G401 (cell line): Measurements from ENCODE around the gene DMAC2. TPM values are rescaled to one million over a fixed set of nuclear protein-coding genes. Genes with fewer than 3 reads are reported as not detected.
"Not testable (repeated sequence)": the region's sequence is repeated elsewhere in the genome, so short reads cannot be mapped to it uniquely, and the experiment has no call there.

ENCODE experiments used
- DNase-seq: peaks from one replicate; pipeline ENCODE4 v3.0.0-alpha.2; 2015; ENCODE audit warnings: low spot score
- in situ Hi-C: cut with HindIII; loops from 2 replicates; pipeline ENCODE4 v1.10.0; 2016; ENCODE audit warnings: low sequenced_read_pairs, mixed read lengths
- total RNA-seq: library from RNA; depleted of rRNA; stranded (reverse); fragments of >200 nt; shearing (Covaris generic); gene quantifications from 2 replicates; pipeline ENCODE4 v1.2.3, GENCODE V29; 2014

DMAC2 gene
- total RNA-seq, 1 experiment from 2014 or later: 82.2 TPM

DNA sequence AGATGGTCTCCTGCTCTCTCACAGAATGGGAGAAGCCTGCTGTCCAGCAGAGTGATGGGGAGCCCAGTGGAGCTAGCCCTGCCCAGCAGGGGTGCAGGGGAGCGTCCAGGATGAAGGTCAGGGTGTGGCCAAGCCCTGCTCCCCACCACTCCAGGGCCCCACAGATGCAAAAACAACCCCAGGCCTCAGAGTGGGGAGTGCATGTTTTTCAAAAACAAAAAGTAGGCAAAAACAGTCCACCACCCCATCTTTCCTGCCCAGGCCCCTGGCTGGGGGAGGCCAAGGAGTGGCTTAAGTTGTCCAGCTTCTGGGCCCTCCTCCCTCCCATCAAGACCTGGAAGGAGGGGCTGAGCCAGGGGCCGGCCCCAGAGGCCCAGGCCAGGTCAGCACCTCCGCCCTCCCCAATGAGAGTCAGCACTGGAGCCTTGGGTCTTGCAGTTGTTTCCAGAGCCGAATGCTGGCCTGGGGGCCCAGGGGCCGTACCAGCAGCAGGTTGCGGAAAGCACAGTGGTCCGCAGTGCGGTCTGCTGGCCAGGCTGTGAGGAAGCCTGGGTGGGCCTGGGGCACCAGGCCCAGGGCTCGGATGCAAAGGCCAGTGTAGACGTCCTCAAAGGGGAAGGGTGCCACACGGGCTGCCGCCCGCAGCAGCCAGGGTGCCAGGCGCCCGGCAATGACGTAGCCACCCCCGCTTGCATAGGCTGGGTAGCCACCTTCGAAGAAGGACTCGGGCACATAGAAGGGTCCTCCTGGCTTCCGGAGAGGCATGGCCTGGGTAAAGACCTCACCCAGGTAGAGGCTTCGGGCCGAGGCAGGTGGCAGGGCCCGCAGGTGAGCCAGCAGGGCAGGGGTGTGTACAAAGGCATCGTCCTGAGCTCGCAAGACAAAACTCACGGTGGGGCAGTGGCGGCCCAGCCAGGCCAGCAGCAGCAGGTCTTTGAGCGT is 14.3 kb downstream of the DMAC2 start:
- in situ Hi-C loops: no loop called here
- DNase-seq: no peak

DNA sequence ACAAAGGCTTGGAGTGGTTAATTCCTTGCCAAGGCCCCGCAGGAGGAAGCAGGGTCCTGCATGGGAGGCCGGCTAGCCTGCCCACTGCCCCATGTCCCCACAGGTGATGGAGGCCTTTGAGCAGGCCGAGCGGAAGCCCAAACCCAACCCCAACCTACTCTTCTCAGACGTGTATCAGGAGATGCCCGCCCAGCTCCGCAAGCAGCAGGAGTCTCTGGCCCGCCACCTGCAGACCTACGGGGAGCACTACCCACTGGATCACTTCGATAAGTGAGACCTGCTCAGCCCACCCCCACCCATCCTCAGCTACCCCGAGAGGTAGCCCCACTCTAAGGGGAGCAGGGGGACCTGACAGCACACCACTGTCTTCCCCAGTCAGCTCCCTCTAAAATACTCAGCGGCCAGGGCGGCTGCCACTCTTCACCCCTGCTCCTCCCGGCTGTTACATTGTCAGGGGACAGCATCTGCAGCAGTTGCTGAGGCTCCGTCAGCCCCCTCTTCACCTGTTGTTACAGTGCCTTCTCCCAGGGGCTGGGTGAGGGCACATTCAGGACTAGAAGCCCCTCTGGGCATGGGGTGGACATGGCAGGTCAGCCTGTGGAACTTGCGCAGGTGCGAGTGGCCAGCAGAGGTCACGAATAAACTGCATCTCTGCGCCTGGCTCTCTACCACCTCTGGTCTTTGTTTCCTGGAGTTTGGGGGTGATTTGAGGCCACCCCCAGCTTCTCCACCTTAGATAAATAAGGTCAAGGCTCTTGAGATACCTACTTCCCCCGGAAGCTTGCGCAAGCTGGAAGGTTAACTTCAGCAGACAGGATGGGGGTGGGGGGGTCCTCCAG is 15.2 kb downstream of the DMAC2 start:
- DNase-seq: no peak
- in situ Hi-C loops: no loop called here

DNA sequence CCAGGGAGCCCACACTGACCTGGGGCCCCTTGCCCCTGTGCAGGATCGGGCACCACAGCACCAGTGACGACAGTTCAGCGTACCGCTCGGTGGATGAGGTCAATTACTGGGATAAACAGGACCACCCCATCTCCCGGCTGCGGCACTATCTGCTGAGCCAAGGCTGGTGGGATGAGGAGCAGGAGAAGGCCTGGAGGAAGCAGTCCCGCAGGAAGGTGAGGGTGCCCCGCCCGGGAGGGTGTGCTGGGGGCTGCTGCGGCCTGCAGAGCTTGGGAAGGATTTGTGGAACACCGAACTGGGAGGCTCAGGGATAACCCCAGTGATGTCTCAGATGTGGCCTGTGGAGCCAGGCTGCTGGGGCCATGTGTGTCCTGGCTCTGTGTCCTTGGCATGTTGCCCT is 16.8 kb downstream of the DMAC2 start:
- DNase-seq: no peak
- in situ Hi-C loops: no loop called here

DNA sequence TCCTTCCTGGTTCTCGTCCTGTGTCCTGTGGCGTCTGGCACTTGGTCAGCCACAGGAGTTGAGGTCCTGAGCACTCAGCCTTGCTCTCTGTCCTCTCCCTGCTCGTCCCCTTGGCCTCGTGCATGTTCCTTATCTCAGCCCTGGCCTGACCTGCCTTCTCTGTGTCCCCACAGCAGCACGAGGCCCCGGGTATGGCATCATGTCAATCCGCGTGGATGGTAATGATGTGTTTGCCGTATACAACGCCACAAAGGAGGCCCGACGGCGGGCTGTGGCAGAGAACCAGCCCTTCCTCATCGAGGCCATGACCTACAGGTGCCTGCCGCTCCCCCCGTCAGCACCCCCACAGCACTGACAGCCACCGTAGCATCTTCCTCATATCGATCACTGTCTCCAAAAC is 17.3 kb downstream of the DMAC2 start:
- in situ Hi-C loops: no loop called here
- no peak for DNase-seq

DNA sequence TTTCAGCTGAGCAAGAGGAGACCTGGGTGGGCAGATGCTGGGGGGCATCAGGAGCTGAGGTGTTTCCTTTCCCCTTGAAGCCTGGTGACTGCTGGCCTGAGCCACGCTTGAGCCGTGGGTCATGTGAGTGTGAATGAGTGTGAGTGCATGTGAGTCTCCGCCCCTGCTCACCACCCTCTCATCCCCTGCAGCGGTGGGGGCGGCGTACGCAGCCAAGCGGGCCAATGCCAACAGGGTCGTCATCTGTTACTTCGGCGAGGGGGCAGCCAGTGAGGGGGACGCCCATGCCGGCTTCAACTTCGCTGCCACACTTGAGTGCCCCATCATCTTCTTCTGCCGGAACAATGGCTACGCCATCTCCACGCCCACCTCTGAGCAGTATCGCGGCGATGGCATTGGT is 17.7 kb downstream of the DMAC2 start:
- in situ Hi-C loops: no loop called here
- DNase-seq: no peak

GRCh38 chr19:41421314-41421713 is 18.4 kb downstream of the DMAC2 start:
- DNase-seq: no peak
- in situ Hi-C loops: no loop called here

DNA sequence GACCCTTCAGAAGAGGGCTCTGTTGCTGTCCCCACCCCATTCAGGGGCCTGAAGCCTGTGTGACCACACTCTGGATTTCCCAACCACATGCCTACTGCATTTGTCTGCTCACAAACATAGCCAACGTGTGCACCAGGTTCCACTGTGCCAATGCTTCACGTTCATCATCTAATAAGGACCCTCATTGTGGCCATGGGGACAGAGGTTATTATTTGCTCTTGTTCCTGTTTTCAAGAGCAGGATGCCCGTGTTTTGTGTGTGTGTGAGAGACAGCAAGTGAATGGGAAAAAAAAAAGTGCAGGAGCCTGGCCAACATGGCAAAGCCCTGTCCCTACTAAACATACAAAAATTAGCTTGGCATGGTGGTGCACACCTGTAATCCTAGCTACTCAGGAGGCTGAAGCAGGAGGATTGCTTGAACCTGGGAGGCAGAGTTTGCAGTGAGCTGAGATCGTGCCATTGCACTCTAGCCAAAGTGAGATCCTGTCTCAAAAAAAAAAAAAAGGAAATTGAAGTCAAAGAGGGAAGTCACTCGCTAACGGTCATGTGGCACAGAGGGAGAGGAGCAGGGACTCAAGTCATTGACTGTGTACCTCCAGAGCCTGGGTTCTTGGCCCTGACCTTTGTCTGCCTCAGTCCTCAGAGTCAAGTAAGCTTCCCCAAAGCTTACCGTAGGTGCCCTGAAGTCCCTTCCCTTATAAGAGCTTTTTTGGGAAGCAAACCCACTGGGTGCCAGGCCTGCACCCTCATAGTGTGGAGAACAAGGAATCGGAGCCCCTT is 19.4 kb downstream of the DMAC2 start:
- in situ Hi-C loops: no loop called here
- DNase-seq: no peak

DNA sequence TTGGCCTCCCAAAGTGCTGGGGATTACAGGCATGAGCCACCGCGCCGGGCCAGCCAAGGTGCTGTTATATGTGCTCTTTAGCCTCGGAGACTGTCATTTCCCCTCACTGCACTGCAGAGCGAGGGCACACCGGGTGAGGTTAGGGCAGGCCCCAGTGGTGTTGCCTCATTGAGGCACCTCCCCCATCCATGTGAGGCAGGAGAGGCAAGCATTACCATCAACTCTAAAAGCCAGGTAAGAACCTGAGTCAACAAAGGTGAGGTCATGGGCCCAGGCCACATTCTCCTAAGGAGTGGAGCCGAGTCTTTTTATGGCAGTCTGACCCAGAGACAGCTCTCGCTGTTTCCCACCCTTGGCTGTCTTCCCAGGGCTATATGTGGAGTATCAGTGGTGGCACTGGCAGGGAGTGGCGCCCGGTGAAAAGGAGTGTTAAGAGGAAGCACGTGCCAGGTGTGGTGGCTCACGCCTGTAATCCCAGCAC is 23.5 kb downstream of the DMAC2 start:
- no peak for DNase-seq
- in situ Hi-C loops: no loop called here

GRCh38 chr19:41415154-41415571 is 24.5 kb downstream of the DMAC2 start:
- no peak for DNase-seq
- in situ Hi-C loops: no loop called here

DNA sequence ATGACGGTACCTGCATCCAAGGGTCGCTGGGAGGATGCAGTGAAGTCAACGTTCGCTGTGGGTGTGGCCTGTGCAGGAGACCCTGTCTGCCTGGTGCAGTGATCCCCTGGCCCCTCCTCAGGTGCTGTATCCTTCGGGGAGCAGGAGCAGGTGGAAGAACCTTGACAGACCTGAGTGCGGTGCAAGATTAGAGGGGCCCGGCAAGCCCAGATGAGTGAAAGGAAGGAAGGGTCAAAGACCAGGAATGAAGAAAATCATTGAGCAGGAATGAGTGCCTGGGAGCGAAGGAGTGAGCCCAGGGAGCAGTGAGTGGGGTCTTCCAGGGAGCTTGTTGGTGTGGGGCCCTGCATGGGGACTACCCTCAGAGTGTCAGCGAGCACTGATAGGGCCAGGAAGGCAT is 25.3 kb downstream of the DMAC2 start:
- no peak for DNase-seq
- in situ Hi-C loops: no loop called here

DNA sequence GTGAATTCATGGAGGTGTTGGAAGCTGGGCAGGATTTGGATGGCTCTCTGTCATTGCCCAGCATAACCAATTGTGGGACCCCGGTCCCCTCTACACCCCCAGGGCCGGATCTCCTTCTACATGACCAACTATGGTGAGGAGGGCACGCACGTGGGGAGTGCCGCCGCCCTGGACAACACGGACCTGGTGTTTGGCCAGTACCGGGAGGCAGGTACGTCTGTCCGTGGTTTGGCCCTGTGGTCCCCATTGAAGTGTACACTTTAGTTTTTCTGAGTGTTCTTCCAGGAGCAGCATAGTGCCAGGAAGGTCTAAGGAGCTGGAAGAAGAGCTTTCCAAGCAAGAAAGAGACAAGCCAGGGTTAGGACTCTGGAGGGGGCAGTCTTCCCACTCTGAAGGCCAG is 25.8 kb downstream of the DMAC2 start:
- no peak for DNase-seq
- in situ Hi-C loops: no loop called here

DNA sequence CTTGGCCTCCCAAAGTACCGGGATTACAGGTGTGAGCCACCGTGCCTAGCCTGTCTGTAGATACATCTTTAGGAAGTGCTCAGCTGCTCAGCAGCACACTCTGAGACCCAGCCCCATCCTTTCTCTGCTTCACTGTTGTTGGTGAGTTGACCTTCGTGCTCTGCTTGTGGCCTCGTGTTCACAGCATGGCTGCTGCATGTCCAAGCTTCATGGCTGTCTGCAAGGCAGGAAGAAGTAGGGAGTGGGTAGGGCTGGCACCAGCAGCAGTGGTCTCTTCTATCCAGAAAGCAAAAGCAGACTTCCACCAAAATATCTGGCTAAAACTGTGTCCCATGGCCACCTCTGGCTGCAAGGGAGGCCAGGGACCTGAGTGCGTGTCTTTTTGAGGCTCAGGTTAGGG is 26.8 kb downstream of the DMAC2 start:
- DNase-seq: no peak
- in situ Hi-C loops: no loop called here

DNA sequence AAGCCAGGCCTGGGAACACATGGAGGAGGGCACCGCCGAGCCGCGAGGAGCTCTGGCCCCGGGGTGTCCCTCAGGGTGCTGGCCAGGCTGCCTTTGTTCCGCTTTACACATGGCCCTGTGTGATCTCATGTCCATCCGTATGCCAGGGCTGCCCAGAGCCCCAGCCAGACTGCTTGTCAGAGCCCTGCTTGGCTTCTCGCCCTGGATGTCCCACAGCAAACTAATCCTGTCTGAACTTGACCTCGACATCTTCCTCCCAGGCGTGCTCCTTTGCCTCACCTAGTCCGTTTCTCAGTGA is 27.8 kb downstream of the DMAC2 start:
- in situ Hi-C loops: no loop called here
- DNase-seq: peak; percentile 65

GRCh38 chr19:41411100-41411967 is 28.4 kb downstream of the DMAC2 start:
- in situ Hi-C loops: no loop called here
- DNase-seq: no peak

GRCh38 chr19:41410336-41411054 is 29.2 kb downstream of the DMAC2 start:
- in situ Hi-C loops: no loop called here
- DNase-seq: no peak

GRCh38 chr19:41409288-41409687 is 30.4 kb downstream of the DMAC2 start:
- in situ Hi-C loops: no loop called here
- DNase-seq: no peak

GRCh38 chr19:41408846-41409245 is 30.9 kb downstream of the DMAC2 start:
- DNase-seq, in situ Hi-C loops: not testable (repeated sequence)

- DNase-seq: no peak
- in situ Hi-C loops: no loop called here
Observed at GRCh38 chr19:41408256-41408655, 31.5 kb downstream of the DMAC2 start.
